RKO (cell line): ENCODE measurements around the gene WDR73.

ENCODE experiments used
- DNase-seq: peaks from one replicate; pipeline ENCODE4 v3.0.0-alpha.2; 2016; ENCODE audit warnings: low spot score

WDR73 gene

GRCh38 chr15:84611631-84612030, 42.5 kb downstream of the WDR73 start:
- no peak for DNase-seq

DNA sequence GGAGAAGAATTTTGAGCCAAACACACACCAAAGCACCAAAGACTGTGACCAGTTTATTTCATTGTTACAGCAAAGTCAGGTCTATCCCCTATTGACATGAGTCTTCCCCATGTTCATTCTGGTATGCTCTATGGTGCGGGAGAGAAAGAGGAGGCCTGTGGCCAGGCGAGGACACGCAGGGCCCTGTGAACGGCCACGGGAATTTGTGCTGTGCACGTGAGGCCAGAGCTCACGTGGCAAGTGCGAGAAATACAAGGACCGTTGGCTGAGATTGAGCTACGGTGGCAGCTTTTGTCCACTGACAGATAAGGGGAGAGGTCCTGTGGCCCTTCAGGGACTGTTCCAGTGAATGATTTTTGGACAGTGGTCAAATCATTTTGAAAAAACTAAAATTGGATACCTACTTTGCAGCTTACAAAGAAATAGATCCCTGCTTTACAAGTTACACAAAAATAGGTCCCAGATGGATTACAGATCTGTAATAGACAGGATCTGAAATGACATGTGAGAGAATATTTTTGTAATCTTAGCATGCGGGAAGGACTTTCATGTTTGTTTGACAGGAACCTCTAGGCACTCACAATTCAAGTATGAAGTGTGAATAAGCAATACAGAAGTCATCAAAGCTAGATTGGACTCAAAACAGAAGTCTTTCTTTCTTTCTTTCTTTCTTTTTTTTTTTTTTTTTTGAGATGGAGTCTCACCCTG, 44.1 kb downstream of the WDR73 start:
- no peak for DNase-seq

- no peak for DNase-seq
These were observed 45.3 kb downstream of the WDR73 start for GRCh38 chr15:84608707-84609284.

- DNase-seq: no peak
These were observed 47.4 kb downstream of the WDR73 start for GRCh38 chr15:84606653-84607120.

GRCh38 chr15:84605554-84605882, 48.6 kb downstream of the WDR73 start:
- no peak for DNase-seq

DNA sequence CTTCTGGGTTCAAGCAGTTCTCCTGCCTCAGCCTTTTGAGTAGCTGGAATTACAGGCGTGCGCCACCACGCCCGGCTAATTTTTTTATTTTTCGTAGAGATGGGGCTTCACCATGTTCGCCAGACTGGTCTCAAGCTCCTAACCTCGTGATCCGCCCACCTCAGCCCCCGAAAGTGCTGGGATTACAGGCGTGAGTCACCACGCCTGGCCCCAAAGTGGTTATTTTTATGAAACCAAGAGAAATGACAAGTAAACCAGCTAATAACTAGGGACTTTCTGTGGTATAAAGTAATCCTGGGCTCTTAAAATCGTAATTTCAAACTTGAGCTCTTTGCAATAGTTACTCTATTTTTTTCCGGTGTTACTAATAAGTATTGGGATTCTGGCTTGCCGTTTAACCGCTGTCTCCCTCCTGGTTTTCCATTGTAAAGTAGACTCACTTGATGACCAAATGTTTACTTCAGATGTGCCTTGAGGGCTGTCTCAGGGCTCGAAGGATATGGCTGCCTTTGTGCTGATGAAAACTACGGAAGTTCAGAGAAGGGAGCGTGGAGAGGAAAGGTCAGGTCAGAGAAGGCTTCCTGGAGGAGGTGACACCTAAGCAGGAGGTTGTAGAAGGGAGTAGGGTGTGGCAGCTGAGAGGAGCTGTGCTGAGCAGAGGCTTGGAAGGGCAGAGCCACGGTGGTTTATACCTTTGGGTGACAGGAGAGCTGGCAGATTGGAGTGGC, 49.1 kb downstream of the WDR73 start:
- DNase-seq: no peak

DNA sequence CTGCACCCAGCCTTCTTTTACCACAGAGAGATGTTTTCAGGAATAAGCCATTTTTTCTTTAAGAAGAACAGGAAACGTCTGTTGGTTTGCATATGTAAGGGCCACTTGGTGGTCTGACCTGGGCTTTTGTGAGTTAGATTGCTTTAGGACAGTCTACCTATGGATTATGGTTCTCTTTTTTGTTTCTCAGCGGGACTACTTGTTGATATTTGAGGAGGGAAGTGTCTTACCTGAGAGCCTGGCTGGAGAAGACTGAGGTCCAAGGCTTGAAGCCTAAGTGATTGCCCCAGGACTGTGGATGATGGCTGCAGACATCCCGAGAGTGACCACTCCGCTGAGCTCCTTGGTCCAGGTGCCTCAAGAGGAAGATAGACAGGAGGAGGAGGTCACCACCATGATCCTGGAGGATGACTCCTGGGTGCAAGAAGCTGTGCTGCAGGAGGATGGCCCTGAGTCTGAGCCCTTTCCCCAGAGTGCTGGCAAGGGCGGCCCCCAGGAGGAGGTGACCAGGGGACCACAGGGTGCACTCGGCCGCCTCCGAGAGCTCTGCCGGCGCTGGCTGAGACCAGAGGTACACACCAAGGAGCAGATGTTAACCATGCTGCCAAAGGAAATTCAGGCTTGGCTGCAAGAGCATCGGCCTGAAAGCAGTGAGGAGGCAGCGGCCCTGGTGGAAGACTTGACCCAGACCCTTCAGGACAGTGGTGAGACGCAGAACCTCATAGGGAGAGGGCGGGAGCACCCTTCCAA, 50.3 kb downstream of the WDR73 start:
- DNase-seq: no peak

DNA sequence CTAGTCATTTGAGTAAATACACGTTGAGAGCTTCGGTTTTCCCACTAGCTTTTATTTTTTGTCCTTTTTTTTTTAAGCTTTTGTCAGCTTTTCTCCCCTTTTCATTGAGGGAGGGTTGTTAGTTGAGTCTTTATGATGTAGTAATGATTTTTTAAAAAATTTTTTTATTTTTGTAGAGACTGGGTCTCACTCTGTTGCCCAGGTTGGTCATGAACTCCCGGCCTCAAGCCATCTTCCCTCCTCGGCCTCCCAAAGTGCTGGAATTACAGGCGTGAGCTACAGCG, 52.6 kb downstream of the WDR73 start:
- no peak for DNase-seq

- DNase-seq: peak; percentile 94
These were observed 53.2 kb downstream of the WDR73 start, which contains the start of gene ZSCAN2 for GRCh38 chr15:84600687-84601554. ZSCAN2 (plus strand) TSS chr15:84601009; CDS start chr15:84603928, 2,919 bp downstream.

DNA sequence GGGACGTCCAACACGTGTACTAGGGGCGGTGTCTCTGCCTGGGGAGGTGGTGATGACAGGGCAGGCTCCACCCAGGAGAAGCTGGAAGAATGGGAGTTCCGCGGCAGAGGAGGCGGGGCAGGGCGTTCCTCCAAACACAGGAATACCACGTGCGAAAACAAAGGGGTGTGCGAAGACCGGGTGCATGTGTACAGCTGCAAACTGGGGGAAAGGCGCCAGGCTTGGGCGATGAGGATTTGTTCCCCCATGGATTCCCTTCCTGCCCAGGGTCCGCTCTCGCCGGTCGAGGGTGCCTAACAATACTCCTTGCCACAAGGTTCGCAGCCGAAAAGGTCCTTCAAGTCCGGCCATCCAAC, 53.8 kb downstream of the WDR73 start:
- peak; percentile 91 for DNase-seq

- DNase-seq: no peak
These were observed 54.2 kb downstream of the WDR73 start for GRCh38 chr15:84599906-84600305.

DNA sequence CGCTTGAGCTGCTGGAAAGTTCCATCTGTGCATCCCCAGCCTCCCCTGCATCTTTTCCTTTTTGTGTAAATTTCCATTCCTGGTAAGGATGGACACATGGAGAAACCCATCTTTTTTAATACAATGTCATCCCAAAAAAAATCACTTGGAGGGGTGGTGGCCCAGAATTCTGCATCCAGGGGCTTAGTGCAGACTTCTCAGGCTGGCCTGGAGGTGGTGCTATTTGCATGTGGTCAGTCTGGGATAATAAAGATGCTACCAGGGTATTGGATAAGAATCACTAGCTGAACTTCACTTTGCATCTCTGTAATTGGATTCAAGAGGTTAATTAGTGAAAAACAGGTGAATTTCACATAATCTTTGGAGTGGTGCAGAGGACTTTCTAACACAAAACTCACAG, 55.1 kb downstream of the WDR73 start:
- peak; percentile 79 for DNase-seq

GRCh38 chr15:84598250-84598649, 55.8 kb downstream of the WDR73 start:
- no peak for DNase-seq

- DNase-seq: no peak
These were observed 56.8 kb downstream of the WDR73 start for GRCh38 chr15:84597296-84597695.

- no peak for DNase-seq
These were observed 58.4 kb downstream of the WDR73 start for GRCh38 chr15:84595660-84596059.

- DNase-seq: no peak
These were observed 59.3 kb downstream of the WDR73 start for GRCh38 chr15:84594617-84595290.

GRCh38 chr15:84591815-84592214, 62.3 kb downstream of the WDR73 start:
- no peak for DNase-seq

DNA sequence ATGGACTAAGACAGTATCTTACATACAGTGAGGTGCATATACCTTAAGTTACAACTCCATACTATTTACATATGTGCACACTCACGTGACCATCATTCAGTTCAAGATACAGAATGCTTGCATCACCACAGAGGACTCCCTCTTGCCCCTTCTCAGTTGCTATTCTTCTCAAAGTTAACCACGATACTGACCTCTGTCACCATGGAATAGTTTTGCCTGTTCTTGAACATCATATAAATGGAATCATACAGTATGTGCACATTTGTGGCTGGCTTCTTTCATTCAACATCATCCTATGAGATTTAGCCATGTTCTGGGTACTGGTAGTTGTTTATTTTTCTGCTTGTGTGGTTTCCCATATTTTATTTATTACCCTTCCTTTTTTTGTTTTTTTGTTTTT, 63.7 kb downstream of the WDR73 start:
- no peak for DNase-seq
